Mammary epithelial cell (primary cell): ENCODE data around the gene ANKRD52.

Experiments used
- CTCF ChIP-seq, 2 donors: IDR thresholded peaks in 1 of 2; conservative IDR thresholded peaks in 1 of 2; 2 replicates each; pipeline ENCODE4 v1.5.1; 2011 to 2012; ENCODE audit warnings: inconsistent platforms in 2 of 2, low read length in 2 of 2, mild to moderate bottlenecking in 2 of 2, control low read depth in 1 of 2, low read depth in 1 of 2; ENCODE audit not compliant: insufficient read depth in 1 of 2; ENCODE audit errors: extremely low read depth in 1 of 2
- EZH2 ChIP-seq: IDR thresholded peaks from 2 replicates; pipeline ENCODE4 v1.6.1; 2012; ENCODE audit warnings: low read length, inconsistent platforms, borderline replicate concordance

GRCh38 chr12:56237552-56237951 is 20.6 kb downstream of the ANKRD52 start:
- no peak for TF ChIP-seq CTCF (conservative IDR thresholded peaks at IDR 0.05 in 1 of 2, IDR thresholded peaks at IDR 0.05 in 1 of 2; ENCODE audit: extremely low read depth in 1 of 2, insufficient read depth in 1 of 2, low read depth in 1 of 2, low read length in 2 of 2)
- no peak for TF ChIP-seq EZH2
